NCI-H2196 (cell line): ENCODE measurements around the gene SRGAP2C.
"Not testable (repeated sequence)": the region's sequence is repeated elsewhere in the genome, so short reads cannot be mapped to it uniquely, and the experiment has no call there.

Source experiments
- DNase-seq: peaks from one replicate; lab custom pipeline; 2025; ENCODE audit not compliant: unreplicated experiment; lab: John Stamatoyannopoulos, UW

SRGAP2C gene

GRCh38 chr1:121184290-121185127 is at the start of gene SRGAP2C, which contains the start of gene FAM72B:
Gene SRGAP2C, plus strand, starts transcription at chr1:121184975. Its CDS starts 2,472 bp downstream, at chr1:121187447.
Gene FAM72B, minus strand, starts transcription at chr1:121184340. Its CDS starts 851 bp downstream, at chr1:121183489.
- peak; percentile 97 for DNase-seq

DNA sequence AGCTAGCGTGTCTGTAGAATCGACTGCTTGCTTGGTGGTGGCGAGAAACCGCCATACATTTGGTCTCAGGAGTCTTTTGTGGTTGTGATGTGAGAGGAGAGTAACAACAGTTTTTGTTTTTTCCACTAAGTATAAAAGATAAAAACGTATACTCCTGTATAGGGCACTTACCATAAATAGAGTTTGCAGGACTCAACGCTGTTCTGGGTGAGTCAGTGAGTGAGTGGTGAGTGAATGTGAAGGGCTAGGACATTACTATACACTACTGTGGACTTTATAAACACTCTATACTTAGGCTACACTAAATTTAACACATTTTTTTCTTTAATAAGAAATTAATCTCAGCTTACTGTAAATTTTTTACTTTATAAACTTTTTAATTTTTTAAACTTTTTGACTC is 44.4 kb upstream of the SRGAP2C start:
- DNase-seq = not testable (repeated sequence)

- DNase-seq = not testable (repeated sequence)
These were observed 36.1 kb upstream of the SRGAP2C start for GRCh38 chr1:121148489-121149190.

- DNase-seq = not testable (repeated sequence)
These were observed 33.5 kb upstream of the SRGAP2C start for GRCh38 chr1:121151294-121151693.

DNA sequence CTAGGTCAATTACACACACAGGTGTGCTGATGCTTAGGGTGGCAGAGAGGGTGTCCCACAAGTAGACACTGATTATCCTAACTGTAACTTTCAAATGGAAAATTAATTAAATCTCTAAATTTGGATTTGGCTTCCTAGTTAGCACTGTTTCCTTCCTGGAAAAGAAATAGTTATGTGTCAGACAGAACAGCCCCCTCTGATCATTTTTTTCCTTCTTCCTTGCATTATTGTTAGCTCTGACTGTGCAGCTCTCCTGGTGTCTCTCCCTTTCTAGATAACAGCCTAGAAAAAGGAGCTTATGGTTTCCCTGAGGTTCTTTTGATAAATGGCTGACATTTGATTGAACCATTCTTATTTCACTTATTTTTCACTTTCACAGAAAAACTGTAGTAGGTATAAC is 32.0 kb upstream of the SRGAP2C start:
- not testable (repeated sequence) for DNase-seq

DNA sequence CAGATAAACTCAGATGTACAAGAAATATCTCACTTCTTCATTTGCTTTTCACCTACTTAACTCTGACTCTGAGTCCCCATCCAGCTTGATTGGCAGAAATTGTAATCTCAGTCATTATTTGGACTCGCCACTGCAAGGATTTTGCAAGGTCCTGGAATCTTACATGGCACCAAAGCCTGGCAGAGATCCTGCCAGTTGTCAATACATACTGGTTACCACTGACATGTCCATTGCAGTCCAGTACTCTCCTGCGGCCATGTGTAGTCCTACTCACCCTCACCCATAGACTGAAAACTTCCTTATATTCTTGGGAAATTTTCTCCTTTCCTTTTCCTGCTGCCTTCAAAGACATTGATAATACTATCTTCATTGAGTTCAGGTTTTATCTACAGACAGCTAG is 30.0 kb upstream of the SRGAP2C start:
- DNase-seq = not testable (repeated sequence)

GRCh38 chr1:121155671-121156358 is 29.0 kb upstream of the SRGAP2C start:
- peak; percentile 3 for DNase-seq

GRCh38 chr1:121156958-121157603 is 27.7 kb upstream of the SRGAP2C start:
- DNase-seq = not testable (repeated sequence)

- not testable (repeated sequence) for DNase-seq
These were observed 27.2 kb upstream of the SRGAP2C start for GRCh38 chr1:121157609-121158008.

- not testable (repeated sequence) for DNase-seq
These were observed 24.7 kb upstream of the SRGAP2C start for GRCh38 chr1:121160118-121160517.

DNA sequence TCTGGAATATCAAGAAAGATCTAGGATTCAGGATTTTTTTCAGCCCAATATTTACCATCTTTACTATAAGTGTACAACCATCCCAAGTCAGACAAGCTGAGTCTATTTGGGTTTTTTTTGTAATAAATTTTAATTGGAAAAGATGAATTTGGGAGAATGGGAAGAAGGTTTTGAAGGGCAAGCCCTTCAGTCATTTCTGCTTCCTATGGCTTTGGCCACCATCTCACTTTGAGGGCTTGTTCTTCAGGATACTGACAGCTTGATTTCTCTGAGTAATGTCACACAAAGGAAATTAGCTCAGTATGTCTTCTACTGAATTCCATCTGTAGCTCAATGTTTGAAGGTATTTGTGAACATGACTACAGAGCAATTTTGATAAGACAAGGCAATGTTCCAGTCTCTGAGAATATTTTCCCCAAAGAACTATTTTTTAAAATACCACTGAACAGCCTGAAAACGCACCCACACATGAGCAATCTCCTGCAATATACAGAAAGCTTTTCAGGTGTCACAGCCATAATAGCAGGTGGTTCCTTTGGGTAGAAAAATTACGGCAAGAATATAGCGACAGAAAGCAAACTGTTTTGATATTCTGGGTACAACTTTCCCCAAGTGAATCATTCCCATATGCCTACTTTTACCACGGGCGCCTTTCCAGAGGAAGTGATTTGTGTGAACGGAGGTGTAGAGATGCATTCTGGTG is 23.4 kb upstream of the SRGAP2C start:
- DNase-seq = not testable (repeated sequence)

GRCh38 chr1:121163850-121164757 is 20.7 kb upstream of the SRGAP2C start:
- not testable (repeated sequence) for DNase-seq

DNA sequence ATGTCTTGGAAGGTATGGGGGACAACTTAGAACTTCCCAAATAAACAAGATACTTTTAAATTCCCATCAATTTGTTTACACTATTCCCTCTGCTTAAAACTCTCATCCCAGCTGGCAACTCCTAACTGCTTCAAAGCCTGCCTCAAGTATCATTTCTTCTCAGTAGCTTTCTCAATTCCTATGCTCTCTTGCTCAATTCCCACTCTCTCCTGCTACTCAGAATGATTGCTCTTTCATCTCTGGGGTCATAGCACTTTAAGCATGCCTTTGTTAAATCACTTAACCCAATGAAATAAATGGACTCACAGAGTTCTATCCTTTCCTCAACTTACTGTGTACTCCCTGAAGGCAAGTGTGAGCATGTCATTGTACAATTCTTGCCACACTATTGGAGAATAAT is 19.5 kb upstream of the SRGAP2C start:
- DNase-seq = not testable (repeated sequence)

DNA sequence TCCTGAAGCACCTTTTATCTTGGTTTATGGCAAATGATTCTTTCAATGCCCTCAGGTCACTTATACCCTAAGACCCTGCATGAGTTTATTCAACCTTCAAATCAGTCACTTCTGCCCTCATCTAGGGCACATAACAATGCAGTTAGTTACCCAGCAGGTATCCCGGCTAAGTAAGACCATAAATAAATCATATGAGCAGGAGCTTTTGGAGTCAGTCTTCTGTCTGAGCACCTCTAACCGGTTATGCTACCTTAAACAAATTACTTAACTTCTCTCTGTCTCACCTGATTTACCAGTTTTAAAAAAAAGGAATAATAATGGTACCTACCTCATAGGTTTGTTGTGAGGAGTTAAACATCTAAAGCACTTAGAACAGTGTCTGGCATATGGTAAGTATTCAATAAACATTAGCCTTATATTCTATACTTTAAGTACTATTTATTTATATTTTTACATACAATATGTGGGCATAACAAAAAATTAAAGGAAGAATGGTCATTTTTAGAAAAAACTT is 17.5 kb upstream of the SRGAP2C start:
- DNase-seq = not testable (repeated sequence)

DNA sequence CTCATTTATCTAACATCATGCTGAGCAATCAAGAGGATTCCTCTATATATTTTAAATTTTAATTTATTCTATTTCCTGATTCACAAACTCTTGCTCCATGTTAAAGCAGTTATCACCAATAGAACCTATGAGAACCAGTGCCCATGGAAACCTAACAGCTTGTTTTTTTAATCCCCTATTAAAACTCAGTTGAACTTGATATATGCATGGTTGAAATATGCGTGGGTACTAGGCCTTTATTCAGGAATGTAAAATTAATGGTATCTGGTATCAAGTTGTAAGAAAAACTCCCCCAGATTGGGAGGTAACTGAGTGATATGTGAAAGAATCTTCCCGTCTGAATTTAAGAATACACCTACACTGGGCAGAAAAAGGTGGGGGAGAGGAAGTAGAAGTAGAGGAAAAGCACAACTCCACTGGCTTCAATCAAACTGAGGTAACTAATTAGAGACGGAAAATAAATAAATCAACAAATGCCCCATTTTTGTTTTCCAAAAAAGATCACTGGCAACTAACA is 16.6 kb upstream of the SRGAP2C start:
- not testable (repeated sequence) for DNase-seq

GRCh38 chr1:121176649-121177048 is 8.1 kb upstream of the SRGAP2C start:
- DNase-seq = not testable (repeated sequence)

- DNase-seq = not testable (repeated sequence)
These were observed 6.6 kb upstream of the SRGAP2C start for GRCh38 chr1:121178197-121178596.

DNA sequence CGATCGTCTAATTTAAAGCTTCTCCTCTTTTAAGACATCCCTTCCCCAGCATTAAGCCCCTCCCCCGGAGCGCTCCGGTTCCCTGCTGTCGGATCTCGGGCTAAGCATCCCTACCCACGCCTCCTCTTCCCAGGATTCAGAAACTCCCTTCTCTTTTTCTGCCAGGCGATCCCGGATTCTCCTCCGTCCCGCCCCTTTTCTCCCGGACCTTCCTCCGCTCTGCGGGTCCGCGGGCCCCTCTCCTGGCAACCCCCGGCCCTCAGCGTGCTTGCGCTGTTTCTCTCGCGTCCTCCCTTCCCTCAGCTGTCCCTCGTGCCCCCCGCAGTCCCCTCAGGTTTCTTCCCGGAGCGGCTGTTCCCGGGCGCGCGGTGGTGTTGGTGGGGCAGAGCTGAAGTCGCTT is 908 bp upstream of the SRGAP2C start:
- not testable (repeated sequence) for DNase-seq
